HG03439 (cell line): Measurements from ENCODE around the gene ALG1.
"Not testable (repeated sequence)": the region's sequence is repeated elsewhere in the genome, so short reads cannot be mapped to it uniquely, and the experiment has no call there.

Experiments used
- ATAC-seq: cut with Tn5 transposase; IDR thresholded peaks from one replicate; pipeline ENCODE4 v1.9.1; 2021; ENCODE audit warnings: mild to moderate bottlenecking, moderate library complexity; ENCODE audit not compliant: unreplicated experiment

The ALG1 gene

DNA sequence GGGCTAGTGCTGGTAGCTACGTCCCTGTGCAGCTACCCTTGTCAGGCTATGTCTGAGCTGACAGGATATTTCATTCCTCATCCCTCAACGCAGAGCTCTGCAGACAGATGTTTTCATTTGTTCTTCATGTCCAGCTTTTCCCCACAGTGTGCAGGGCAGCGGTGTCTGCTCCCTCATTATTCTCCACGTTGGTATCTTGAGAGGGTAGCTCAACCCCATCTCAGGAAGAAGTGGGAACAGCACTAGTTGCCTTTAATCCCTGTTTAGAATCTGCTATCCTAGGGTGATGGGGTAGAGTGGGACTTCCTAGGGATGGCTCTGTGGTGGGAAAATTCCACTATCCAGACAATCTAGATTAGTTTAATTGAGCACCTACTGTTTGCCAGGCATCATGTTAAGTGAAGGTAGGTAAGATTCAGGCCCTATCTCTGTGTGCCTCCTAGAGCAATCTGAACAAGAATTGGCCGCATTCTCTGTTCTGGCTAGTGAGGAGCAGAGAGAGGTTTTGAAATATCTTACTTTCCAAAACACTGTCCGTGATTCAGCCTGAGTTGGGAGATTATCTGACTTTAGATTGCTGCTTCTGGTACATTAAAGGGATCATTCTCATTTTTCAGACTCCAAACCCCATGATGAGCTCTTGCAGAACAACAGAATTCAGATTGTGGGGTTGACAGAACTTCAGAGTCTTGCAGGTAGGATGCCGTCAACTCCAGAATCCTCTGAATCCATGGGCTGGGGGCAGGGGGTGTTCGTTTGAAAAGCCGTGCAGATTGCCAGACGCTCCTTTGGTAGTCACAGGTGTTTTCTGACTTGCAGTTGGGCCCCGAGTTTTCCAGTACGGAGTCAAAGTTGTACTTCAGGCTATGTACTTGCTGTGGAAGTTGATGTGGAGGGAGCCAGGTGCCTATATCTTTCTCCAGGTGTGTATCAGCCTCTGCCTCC, 963 bp downstream of the ALG1 start:
- no peak for ATAC-seq

DNA sequence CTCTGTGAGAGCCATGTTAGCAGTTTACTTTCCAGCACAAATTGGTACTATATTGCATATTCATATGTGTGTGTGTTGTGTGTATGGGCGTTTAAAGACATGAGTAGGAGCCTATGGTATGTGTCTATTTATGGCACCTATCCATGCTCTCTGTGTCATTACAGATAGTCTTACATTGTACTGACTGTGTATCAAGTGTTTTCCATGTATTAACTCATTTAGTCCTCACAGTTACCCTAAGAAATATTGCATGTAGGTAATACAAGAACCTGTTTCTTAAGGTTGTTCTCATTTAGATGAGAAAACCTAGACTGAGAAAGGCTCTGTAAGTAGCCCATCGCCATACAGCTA, 1.6 kb downstream of the ALG1 start:
- no peak for ATAC-seq

DNA sequence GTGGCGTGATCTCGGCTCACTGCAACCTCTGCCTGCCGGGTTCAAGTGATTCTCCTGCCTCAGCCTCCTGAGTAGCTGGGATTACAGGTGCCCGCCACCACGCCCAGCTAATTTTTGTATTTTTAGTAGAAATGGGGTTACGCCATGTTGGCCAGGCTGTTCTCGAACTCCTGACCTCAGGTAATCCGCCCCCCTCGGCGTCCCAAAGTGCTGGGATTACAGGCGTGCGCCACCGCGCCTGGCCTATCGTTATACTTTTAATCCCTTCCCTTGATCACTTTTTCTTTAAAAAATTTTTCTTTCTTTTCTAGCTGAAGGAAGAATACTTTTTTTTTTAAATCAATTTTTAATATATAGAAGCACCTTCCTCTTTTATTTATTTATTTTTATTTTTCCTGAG, 2.1 kb downstream of the ALG1 start:
- ATAC-seq: not testable (repeated sequence)

DNA sequence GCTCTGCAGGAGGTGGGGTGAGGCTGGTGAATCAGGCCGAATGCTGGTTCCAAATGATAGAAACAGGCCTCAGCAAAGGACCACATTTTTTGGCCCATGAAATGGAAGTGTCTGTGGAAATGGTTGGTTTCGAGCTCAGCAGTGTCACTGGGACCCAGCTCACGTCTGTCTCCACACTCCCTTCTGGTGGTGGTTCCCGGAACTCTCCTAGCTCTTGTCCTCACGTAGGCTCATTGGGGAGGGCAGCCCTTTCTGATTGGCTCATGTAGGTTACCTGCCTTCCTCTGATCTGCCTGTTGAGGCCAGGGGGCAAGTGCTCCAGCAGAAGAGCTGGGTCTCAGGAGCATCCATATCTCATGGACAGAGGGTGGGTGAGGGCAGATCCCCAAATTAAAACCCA, 4.0 kb downstream of the ALG1 start:
- no peak for ATAC-seq

DNA sequence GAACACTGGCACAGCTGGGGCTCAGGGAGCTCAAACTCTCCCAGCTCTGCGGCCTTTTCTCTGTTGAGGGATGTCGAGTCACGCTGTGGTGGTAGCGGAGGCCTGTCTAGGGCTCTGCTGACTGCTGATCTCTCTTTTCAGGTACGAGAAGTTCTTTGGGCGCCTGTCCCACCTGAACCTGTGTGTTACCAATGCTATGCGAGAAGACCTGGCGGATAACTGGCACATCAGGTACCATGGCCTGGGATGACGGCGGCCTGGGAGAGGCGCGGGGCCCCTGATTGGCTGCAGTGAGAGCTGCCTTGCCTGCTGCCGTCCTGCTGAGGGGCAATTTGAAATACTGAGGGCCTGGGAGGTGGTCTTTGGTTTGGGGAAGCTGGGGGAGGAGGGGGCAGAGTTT, 5.7 kb downstream of the ALG1 start:
- ATAC-seq: no peak

DNA sequence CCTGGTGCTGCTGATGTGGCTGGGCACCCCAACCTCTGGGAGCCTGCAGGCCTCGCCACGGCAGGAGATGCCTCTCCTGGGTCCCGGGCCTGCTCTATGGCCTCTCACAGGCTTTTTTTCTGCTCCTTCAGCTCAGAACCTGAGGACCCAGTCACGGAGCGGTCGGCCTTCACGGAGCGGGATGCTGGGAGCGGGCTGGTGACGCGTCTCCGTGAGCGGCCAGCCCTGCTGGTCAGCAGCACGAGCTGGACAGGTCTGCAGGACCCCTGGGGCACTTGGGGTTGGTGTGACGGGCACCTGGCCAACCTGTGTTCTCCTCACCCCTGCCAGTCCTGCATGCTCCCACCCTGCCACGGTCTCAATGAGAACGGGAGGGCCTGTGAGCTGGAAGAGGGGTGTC, 7.0 kb downstream of the ALG1 start:
- no peak for ATAC-seq

DNA sequence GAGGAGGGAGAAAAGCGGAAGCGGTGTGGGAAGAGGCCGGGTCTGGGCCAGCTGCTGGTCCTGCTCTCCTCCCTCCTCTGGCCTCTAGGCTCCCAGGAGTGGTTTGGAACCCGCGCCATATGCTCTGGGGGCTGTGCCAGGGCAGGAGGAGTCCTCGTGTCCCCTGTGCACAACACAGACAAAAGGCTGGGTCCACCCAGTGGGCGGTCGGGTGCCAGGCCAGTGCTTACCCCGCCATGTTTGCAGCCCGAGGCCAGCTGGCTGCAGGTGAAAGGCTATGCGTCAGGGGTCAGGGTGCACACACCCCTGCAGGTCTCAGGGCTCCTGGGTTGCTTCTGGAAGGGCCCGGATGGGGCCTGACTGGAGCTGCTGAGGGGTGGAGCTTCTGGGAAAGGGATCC, 8.8 kb downstream of the ALG1 start:
- not testable (repeated sequence) for ATAC-seq

DNA sequence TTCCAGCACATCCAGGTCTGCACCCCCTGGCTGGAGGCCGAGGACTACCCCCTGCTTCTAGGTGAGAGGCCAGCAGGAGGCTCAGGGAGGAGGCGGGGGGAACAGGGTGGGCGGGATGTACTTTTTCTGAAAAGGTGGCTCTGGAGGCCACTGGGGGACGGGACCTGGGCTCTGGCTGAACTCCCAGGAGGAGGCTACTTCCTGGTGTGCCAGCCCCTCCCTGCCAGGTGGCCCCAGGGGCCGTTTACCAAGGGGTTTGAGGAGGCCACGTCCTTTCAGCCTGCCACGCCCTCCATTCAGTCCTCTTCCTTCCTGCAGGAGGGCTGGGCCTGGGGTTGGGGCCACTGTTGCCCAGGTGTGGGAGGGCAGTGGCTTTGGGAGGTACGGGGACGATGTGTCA, 9.4 kb downstream of the ALG1 start:
- not testable (repeated sequence) for ATAC-seq

DNA sequence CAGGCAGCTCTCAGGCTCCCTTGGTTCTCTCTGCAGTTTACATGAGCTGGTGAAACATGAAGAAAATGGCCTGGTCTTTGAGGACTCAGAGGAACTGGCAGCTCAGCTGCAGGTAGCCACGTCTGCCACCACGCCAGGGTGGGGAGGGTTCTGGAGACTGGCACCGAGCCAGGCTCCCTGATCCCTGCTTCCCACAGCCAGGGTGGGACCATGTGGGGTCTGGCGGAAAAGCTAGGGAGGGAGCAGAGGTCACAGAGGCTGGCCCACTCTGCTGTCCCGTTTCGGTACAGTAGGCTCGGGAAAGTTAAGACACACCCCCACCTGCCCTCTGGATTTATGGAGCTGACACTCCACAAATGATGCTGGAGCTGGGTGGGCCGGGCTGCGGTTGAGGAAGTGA, 12.0 kb downstream of the ALG1 start:
- not testable (repeated sequence) for ATAC-seq

DNA sequence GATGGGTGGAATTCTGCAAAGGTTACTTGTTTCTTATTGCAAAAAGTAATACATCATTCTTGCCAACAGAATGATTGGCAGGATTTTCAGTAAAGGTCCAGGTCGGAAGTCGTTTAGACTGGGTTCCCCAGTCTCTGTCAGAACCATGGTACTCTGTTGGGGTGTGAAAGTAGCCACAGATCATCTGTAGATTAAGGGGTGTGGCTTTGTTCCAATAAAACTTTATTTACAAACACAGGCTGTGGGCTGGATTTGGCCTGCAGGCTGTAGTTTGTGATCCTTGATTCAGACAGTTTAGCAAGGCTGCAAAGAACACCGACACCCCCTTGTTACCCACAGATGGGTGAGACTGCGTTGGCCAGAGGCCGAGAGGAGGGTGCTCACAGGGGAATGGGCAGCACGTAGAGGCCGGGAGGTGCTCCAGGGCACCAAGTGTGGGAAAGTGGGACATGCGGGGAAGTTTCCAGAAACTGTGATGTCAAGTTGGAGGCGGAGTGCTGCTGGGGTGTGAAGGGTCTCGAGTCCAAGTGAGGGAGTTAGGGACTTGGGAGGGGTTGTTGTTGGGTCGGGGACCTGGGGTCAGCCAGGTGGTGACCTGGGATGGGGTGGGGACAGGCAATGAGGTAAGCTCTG, 12.6 kb downstream of the ALG1 start:
- ATAC-seq: not testable (repeated sequence)

DNA sequence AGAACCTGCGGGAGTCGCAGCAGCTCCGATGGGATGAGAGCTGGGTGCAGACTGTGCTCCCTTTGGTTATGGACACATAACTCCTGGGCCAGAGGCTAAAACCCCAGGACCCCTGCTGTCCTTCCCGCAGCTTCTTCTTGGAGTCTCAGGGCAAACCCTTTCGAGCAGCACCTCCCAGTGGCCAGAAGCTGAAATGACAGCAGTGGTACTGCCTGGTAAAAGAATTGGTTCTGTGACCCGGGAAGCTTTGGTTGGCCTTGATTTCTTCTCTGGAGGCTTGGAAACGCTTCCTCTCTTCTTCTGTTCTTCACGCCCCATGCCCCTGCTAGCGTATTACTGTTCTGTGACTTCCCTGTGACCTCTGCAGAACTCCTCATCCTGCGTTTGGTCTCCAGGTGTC, 13.2 kb downstream of the ALG1 start:
- not testable (repeated sequence) for ATAC-seq

DNA sequence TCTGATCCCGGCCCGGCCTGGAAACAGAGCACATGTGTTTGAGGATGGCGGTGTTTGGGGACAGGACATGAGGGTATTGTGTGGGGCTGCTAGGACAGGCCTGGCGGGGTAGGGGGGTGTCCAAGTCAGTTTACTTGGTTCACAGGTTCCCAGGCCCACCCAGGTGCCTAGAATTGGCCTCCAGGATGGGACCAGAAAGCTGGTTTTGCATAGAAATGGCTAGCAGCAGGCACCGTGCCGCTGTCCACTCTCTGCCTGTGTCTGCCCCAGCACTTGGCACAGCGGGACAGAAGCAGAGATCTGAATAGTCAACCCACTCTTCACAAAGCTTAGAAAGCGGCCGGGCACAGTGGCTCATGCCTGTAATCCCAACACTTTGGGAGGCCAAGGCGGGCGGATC, 14.1 kb downstream of the ALG1 start:
- ATAC-seq: not testable (repeated sequence)

DNA sequence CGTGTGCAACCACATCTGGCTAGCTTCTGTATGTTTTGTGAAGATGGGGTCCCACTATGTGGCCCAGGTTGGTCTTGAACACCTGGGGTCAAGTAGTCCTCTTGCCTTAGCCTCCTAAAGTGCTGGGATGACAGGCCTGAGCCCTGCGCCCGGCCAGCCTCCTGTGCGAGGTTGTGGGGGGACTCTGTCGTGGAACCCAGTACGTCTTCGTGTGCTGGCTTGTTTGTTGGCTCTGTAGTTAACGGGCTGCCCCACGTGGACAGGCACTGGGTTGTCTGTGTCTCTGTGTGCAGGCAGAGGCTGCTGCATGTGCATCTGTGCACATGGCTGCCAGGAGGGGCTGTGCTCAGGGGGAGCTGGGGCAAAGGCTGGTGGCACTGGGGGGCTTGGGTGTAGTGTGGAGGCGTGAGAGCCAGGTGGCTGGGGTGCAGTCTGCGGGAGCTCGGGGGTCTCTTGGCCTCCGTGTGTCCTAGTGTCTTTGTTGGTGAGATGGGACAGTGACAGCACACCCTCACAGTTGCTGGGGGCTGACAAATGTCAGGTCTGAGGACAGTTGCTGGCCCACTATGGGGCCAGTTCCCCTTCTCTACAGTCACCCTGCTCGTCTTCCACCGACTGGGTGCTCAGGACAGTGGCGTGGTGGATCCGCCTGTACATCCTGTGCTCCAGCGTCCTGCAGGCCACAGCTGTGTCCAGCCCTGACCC, 16.6 kb downstream of the ALG1 start:
- ATAC-seq: not testable (repeated sequence)

DNA sequence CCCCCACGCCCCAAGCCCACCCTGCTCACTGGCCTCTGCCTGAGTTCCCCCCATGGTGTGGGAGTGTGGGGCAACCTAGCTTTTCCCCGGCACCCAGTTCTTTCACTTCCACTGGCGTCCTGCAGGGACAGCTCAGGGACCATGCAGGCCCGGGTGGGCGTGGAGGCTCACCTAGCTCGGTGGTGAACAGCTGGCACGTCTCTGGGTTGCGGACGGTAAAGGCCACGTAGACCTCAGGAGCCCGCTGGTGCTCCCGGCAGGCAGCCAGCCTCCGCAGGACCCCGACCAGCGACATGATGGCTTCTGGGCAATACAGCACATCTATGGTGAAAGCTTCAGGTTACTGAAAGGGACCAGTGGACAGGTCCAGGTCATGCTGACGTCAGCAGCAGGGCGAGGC, 17.3 kb downstream of the ALG1 start:
- not testable (repeated sequence) for ATAC-seq

DNA sequence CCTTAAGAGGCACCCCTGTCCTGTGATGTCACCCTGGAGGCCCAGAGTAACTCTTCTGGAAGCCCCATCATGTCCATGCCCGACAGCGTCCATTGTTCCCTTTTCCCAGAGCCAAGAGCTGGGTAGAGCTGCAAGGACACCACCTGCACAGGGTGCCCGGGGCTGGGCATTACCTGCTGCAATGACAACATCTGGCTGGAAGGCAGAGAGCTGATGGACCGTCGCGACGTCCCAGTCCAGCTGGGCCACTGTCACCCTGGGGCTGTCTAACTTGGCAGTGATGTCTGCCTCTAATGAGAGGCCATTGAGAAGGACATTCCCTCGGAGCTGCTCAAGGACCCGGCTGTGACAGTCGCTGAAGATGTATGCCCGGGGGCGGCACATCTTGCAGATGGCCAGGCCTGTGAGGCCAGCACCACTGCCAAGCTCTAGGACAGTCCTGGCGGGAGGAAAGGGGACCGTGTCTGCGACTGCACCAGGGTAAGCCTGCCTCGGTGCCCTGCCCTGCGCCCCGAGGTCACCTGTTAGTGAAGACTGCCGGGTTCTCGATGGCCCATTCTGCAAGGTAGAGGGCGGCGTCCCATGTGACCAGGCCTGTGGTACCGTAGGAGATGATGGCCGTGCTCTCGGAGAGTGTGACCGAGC, 18.4 kb downstream of the ALG1 start:
- not testable (repeated sequence) for ATAC-seq

DNA sequence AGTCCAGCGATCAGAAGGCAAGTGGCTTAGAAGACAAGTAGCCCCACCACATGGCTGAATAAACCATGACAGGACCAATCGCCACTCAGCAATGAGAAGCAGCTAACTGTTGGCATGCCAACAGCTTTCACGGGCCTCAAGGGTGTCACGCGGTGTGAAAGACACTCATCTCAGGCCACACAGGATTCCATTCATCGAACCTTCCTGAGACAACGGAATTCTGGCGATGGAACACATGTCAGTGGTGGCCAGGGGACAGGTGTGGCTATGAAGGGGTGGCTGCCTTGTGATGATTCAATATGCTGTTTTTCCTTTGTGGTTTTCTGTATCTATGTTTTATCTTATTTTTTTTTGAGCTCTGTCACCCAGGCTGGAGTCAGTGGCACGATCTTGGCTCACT, 18.9 kb downstream of the ALG1 start:
- not testable (repeated sequence) for ATAC-seq

DNA sequence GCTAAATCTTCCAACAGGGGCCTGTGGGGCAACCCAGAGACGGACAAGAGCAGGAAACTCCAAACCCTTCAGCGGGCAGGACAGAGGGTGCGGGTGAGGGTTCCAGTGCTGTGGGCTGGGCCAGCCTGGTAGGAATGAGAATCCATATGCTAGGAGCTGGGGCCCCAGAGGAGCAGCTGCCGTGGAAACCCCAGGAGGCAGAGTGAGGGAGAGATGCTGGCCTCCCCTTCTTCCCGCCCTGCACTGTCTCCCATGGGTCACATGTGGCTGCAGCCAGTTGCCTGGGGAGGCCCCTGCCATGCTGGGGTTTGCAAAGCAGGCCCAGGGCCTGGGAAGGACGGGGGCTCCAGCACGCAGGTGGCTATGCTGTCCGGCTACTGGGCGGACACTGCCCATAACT, 21.4 kb downstream of the ALG1 start:
- ATAC-seq: not testable (repeated sequence)

DNA sequence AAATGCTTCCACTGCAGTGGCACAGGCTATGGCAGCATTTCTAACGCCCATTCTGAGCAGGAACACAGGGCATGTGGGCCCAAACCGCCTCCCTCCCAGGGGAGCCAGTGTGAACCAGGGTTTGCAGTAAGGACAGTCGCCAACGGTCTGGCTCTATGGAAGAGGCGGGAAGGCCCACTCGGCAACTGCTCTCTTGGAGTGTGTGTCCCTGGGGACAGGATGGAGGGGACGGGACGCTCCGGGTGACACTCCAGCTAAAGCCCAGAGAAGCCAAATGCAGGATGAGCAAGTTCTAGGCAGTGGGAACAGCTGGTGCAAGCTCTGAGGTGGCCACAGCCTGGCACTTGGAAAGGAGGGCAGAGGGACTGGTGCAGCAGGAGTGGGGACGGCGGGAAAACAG, 22.1 kb downstream of the ALG1 start:
- ATAC-seq: not testable (repeated sequence)

DNA sequence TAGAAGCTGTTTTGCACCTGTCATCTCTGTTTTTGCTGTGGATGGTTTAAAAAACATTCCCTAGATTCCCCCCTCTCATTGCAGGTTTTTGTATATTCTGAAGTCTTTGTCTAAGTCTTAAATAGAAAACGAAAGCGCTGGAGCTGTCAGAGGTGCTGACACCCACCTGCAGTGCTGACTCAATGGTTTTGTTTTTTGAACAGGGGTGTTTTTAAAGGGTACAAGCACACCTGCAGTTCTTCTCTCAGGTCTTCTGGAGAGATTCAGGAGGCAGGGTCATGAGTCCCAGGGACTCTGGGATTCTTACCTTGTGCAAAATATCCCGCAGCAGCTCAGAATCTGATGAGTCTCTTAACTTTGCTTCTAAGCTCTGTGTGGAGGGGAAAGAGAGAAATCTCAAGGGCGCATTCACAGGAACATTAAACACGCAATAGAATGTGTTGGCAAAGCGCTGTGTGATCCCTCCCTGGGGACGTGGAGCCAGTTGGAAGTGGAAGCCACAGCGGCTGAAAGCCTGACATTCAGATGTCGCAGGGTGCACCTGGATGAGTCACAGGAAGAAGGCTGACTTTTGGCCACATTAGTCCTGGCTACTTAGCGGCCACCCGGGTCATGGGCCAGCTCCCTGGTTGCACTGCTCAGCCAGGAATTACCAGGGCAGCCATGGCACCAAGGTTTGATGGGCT, 23.6 kb downstream of the ALG1 start:
- ATAC-seq: not testable (repeated sequence)

DNA sequence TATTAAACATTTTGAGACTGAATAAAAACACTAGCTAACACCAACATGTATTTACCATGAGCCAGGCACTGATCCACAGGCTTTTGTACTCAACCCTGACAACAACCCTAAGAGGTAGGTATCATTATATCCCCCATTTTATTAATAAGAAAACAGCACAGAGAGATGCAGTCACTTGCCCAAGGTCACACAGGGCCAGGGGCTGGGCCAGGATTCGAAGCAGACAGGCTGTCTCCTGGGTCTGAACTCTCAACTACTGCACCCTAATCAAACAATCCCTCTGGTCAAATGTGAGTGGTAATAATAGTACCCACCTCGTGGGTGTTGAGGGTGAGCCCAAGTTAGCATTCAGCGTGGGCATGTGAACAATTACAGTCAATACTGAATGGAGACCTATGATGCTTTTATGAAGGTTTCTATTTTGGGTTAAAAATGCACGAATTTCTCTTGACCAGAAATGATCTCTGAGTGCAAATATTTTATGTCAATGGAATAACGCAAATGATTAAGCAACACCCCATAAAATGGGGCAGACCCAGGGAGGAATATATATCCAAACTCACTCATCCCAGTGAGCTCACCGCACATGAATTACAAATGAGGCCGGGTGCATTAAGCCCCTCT, 24.9 kb downstream of the ALG1 start:
- ATAC-seq: not testable (repeated sequence)
